DMS53 treated with DMSO at 0.1 percent for 48 hours (cell line): Measurements from ENCODE around the gene MOB3A.
"Not testable (repeated sequence)": the region's sequence is repeated elsewhere in the genome, so short reads cannot be mapped to it uniquely, and the experiment has no call there.

Experiments
- DNase-seq: peaks from one replicate; lab custom pipeline; 2025; ENCODE audit not compliant: unreplicated experiment; lab: John Stamatoyannopoulos, UW

Gene MOB3A

GRCh38 chr19:2034729-2035589 lies 61.2 kb downstream of the MOB3A start:
- no peak for DNase-seq

DNA sequence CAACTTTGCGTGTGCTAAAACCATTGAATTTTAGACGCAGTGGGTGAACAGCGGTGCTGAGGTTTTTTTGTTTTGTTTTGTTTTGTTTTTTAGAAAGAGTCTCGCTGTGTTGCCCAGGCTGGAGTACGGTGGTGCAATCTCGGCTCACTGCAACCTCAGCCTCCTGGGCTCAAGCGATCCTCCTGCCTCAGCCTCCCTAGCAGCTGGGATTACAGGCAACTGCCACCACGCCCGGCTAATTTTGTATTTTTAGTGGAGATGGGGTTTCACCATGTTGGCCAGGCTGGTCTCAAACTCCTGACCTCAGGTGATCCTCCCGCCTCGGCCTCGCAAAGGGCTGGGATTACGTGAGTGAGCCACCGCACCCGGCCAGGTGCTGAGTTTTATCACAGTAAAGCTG lies 61.9 kb downstream of the MOB3A start:
- not testable (repeated sequence) for DNase-seq

- no peak for DNase-seq
Observed at GRCh38 chr19:2033825-2034159, 62.3 kb downstream of the MOB3A start.

DNA sequence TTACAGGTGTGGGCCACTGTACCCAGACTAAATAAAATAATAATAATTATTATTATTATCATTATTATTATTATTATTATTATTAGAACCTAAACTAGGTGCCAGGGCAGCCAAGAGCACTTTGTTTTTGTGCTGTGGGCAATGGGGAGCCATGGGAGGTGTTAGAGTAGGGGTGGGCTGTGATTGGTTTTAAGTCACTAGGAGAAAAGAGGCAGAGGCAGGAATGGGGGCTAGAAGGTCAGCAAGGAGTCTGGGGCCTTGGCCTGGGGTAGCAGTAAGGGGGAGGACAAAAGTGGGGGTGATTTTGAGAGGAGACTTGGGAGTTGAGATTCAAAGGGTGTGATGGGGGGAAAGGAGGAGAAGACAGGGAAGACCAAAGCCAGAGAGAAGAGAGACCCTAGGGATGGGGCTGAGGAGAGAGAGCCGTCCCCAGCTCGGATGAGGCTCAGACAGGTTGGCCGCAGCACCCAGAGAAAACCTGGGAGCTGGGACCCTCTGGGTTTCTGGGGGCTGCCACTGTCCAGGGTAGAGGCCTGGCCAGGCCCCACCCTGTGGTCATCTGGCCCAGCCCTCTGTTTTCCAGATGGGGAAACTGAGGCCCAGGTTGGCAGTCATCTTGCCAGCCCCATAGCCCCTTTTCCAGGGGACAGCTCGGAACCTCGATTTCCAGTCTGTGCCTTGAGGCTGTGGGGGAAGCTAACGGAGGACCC lies 62.9 kb downstream of the MOB3A start:
- DNase-seq, result no peak

GRCh38 chr19:2032296-2032941 lies 63.7 kb downstream of the MOB3A start:
- peak; percentile 80 for DNase-seq

GRCh38 chr19:2027361-2027760 lies 68.8 kb downstream of the MOB3A start:
- DNase-seq, result no peak

- no peak for DNase-seq
Observed at GRCh38 chr19:2026770-2027169, 69.4 kb downstream of the MOB3A start.

GRCh38 chr19:2022289-2022688 lies 73.8 kb downstream of the MOB3A start:
- DNase-seq, result no peak

DNA sequence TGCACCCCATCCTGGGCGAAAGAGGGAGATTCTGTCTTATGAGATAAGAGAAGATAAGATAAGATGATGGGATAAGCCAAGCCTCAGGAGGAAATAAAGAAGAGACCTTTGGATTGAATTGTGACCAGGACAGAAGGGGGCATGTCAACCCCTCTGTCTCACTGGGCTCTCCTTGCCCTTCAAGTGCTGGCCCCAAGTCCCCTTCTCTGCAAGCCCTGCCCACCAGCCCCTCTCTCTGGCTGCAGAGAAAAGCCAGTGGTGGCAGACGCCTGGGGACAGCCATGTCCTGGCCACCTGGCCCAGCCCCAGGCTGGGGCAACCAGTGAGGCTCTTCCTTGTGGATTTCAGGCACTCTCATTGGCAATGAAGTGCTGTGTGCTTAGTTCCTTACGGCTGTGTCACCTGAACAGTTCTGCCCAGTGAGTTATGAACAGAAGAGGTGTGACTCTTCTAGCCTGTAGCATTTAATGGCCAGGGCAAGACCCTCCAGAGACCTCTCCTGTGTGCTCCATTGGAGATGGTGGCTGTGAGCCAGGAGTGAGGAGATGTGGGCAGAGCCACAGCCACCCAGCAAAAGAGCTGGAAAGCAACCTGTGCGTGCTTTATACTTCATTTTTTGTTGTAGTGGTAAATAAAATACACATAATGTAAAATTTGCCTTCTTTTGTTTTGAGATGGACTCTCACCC lies 74.5 kb downstream of the MOB3A start:
- DNase-seq, result no peak
